Measurements from ENCODE around the gene MGST1.

DNA sequence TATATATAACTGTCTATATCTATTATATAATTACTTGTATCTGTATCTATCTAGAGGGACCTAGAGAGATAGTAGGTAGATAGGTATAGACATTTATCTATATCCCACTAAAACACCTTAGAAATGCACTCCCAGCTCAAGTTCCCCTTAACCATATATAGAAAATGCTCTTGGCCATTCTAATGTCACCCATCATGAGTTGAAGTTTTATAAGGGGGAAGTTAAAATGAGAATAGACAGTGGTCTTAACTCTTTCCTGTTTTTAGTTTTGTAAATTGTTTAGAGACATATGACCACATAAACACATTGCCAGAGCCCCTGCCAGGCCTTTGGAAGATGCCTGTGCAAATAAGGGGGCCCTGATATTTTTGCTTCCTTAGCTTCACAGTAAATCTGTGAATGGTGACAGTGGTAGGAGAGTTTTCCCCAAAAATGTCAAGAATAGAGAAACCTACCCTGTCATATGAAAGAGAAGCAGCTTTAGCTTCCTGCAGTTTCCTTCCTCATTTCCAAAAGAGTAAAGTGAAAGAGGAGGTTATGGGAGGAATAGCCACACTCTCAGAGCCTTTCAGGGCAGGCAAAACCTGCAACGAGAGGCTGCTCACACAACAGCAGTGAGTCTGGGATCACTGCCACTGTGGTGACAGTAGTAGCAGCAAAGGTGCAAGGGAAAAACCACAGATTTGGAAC lies 45.5 kb downstream of the MGST1 start:
- TF ChIP-seq, protein P1, sequence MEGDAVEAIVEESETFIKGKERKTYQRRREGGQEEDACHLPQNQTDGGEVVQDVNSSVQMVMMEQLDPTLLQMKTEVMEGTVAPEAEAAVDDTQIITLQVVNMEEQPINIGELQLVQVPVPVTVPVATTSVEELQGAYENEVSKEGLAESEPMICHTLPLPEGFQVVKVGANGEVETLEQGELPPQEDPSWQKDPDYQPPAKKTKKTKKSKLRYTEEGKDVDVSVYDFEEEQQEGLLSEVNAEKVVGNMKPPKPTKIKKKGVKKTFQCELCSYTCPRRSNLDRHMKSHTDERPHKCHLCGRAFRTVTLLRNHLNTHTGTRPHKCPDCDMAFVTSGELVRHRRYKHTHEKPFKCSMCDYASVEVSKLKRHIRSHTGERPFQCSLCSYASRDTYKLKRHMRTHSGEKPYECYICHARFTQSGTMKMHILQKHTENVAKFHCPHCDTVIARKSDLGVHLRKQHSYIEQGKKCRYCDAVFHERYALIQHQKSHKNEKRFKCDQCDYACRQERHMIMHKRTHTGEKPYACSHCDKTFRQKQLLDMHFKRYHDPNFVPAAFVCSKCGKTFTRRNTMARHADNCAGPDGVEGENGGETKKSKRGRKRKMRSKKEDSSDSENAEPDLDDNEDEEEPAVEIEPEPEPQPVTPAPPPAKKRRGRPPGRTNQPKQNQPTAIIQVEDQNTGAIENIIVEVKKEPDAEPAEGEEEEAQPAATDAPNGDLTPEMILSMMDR (IDR thresholded peaks at IDR 0.05), result no peak
- TF ChIP-seq POLR2A (IDR thresholded peaks at IDR 0.05), result no peak

All from ovary (tissue), 3 donors.